ENCODE measurements around the gene EPHB1.

The EPHB1 gene

GRCh38 chr3:135125171-135125801 lies 330.2 kb downstream of the EPHB1 start:
- no peak for DNase-seq (ENCODE audit: low read depth in 2 of 2)

GRCh38 chr3:135127946-135128470 lies 332.9 kb downstream of the EPHB1 start:
- no peak for DNase-seq (ENCODE audit: low read depth in 2 of 2)

- DNase-seq (ENCODE audit: low read depth in 2 of 2), result no peak
Observed at GRCh38 chr3:135128818-135129217, 333.8 kb downstream of the EPHB1 start.

GRCh38 chr3:135131290-135131689 lies 336.2 kb downstream of the EPHB1 start:
- no peak for DNase-seq (ENCODE audit: low read depth in 2 of 2)

GRCh38 chr3:135133905-135134683 lies 339.0 kb downstream of the EPHB1 start:
- DNase-seq (ENCODE audit: low read depth in 2 of 2), result no peak

GRCh38 chr3:135134684-135135075 lies 339.6 kb downstream of the EPHB1 start:
- DNase-seq (ENCODE audit: low read depth in 2 of 2), result no peak

- no peak for DNase-seq (ENCODE audit: low read depth in 2 of 2)
Observed at GRCh38 chr3:135135445-135135844, 340.4 kb downstream of the EPHB1 start.

GRCh38 chr3:135136361-135137100 lies 341.5 kb downstream of the EPHB1 start:
- DNase-seq (ENCODE audit: low read depth in 2 of 2), result no peak

GRCh38 chr3:135137296-135137695 lies 342.2 kb downstream of the EPHB1 start:
- DNase-seq (ENCODE audit: low read depth in 2 of 2), result no peak

- DNase-seq (ENCODE audit: low read depth in 2 of 2), result no peak
Observed at GRCh38 chr3:135138776-135139175, 343.7 kb downstream of the EPHB1 start.

GRCh38 chr3:135140591-135140990 lies 345.5 kb downstream of the EPHB1 start:
- no peak for DNase-seq (ENCODE audit: low read depth in 2 of 2)

- DNase-seq (ENCODE audit: low read depth in 2 of 2), result no peak
Observed at GRCh38 chr3:135141160-135141559, 346.1 kb downstream of the EPHB1 start.

- no peak for DNase-seq (ENCODE audit: low read depth in 2 of 2)
Observed at GRCh38 chr3:135141672-135142071, 346.6 kb downstream of the EPHB1 start.

- no peak for DNase-seq (ENCODE audit: low read depth in 2 of 2)
Observed at GRCh38 chr3:135142530-135142929, 347.5 kb downstream of the EPHB1 start.

GRCh38 chr3:135143474-135143873 lies 348.4 kb downstream of the EPHB1 start:
- no peak for DNase-seq (ENCODE audit: low read depth in 2 of 2)

- no peak for DNase-seq (ENCODE audit: low read depth in 2 of 2)
Observed at GRCh38 chr3:135145581-135145980, 350.5 kb downstream of the EPHB1 start.

GRCh38 chr3:135147657-135148056 lies 352.6 kb downstream of the EPHB1 start:
- no peak for DNase-seq (ENCODE audit: low read depth in 2 of 2)

GRCh38 chr3:135148398-135149020 lies 353.4 kb downstream of the EPHB1 start:
- no peak for DNase-seq (ENCODE audit: low read depth in 2 of 2)

- DNase-seq (ENCODE audit: low read depth in 2 of 2), result no peak
Observed at GRCh38 chr3:135149707-135150681, 354.9 kb downstream of the EPHB1 start.

GRCh38 chr3:135154186-135154585 lies 359.1 kb downstream of the EPHB1 start:
- no peak for DNase-seq (ENCODE audit: low read depth in 2 of 2)

GRCh38 chr3:135155228-135155627 lies 360.2 kb downstream of the EPHB1 start:
- no peak for DNase-seq (ENCODE audit: low read depth in 2 of 2)
